Erythroblast (primary cell): ENCODE results near the gene LTV1.

Experiments used
- GATA1 ChIP-seq: IDR thresholded peaks from 2 replicates; pipeline ENCODE4 v1.6.1; 2011; ENCODE audit warnings: low read depth, mild to moderate bottlenecking, control low read depth, low read length, moderate library complexity
- POLR2A ChIP-seq: IDR thresholded peaks from 2 replicates; pipeline ENCODE4 v1.6.1; 2011; ENCODE audit warnings: mild to moderate bottlenecking, low read length

DNA sequence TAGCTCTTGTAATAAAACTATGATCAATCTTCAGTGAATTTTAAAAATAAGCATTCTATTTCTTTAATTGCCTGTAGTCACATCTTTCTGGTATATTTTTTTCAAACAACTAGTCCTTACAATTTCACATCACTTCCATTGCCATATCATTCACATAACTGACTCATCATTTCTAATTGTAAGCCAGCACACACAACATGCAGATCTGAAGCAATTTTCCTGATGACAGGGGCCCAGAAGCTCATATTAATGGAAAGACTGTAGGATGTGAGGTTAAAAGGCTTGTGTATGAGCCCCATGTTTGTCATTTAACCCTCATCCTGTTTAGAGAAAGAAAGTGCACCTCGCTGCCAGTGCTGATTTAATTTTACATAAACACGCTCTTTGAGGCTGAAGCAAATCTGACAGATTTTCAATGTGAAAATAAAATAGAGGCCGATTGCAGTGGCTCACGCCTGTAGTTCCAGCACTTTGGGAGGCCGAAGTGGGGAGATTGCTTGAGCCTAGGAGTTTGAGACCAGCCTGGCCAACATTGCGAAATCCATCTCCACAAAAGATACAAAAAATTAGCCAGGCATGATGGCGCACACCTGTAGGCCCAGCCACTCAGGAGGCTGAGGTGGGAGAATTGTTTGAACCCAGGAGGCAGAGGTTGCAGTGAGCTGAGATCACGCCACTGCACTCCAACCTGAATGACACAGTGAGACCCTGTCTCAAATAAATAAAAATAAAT is 40.1 kb upstream of the LTV1 start:
- TF ChIP-seq POLR2A (no peak), GATA1 (no peak)
